H1 (cell line): ENCODE results near the gene POGZ. TPM values are rescaled to one million over a fixed set of nuclear protein-coding genes. Genes with fewer than 3 reads are reported as not detected.

ENCODE experiments used
- ATF2 ChIP-seq: IDR thresholded peaks from 2 replicates; pipeline ENCODE4 v1.6.1; 2012; ENCODE audit warnings: low read length, inconsistent platforms
- CBX5 ChIP-seq: fragments of 300-800, 300-1000 bp; sonication (generic); IDR thresholded peaks from 2 replicates; pipeline ENCODE4 v1.7.1; 2016; ENCODE audit warnings: antibody characterized with exemption, low read length, low read depth
- CHD1 ChIP-seq: IDR thresholded peaks from 2 replicates; pipeline ENCODE4 v1.6.1; 2012; ENCODE audit warnings: low read depth, low read length, improper control_type of control experiment
- CHD2 ChIP-seq: IDR thresholded peaks from 2 replicates; pipeline ENCODE4 v1.6.1; 2012; ENCODE audit warnings: low read length, improper control_type of control experiment
- CHD7 ChIP-seq: fragments of 300-600 bp; sonication (generic); IDR thresholded peaks from 2 replicates; pipeline ENCODE4 v1.7.1; 2012; ENCODE audit warnings: low read length, moderate library complexity, mild to moderate bottlenecking, inconsistent platforms; ENCODE audit not compliant: insufficient replicate concordance
- NANOG ChIP-seq: IDR thresholded peaks from 2 replicates; pipeline ENCODE4 v1.6.1; 2011; ENCODE audit warnings: low read length, low read depth, mild to moderate bottlenecking, inconsistent platforms; ENCODE audit not compliant: insufficient read depth, poor library complexity, severe bottlenecking
- polyA plus RNA-seq, 7 experiments: library from polyadenylated mRNA; depleted of rRNA in 3 of 7; stranded (reverse) in 5 of 7; unstranded in 2 of 7; fragments of >200 nt in 5 of 7; fragments of 200-250 nt in 2 of 7; gene quantifications; 1 replicate in 5 of 7; 2 replicates in 1 of 7; 4 replicates in 1 of 7; pipeline versions ENCODE4 v1.2.1 to v1.2.3, GENCODE V29; 2011 to 2013; ENCODE audit warnings: missing spikeins in 2 of 7, mixed read lengths in 2 of 7
- total RNA-seq: library from RNA; stranded (reverse); fragmentation: NEBNext Ultra II Directional; extraction: Animal tissue kit (Norgen Biotek cat#: 25700); gene quantifications from 2 replicates; pipeline ENCODE4 v1.2.1, GENCODE V29; 2021

POGZ gene
- total and polyA plus RNA-seq, 2 of the 8 experiments (the other 6 are each of a cell fraction or from before 2014, with no cell fraction given): 66.4 to 105 TPM

GRCh38 chr1:151377150-151377884 lies 82.0 kb downstream of the POGZ start (continued):
- TF ChIP-seq CHD7 (no peak), CBX5 (no peak), ATF2 (no peak), NANOG (no peak), CHD2 (no peak), CHD1 (no peak)
- TF ChIP-seq, all 59 proteins: peak for 0
